Neural progenitor cell (in vitro differentiated cells): Measurements from ENCODE around the gene OR8B4. TPM values are rescaled to one million over a fixed set of nuclear protein-coding genes. Genes with fewer than 3 reads are reported as not detected.
A peak's percentile ranks its signal among the peaks of the same experiment; 100 is the strongest.
"Not testable (repeated sequence)": the region's sequence is repeated elsewhere in the genome, so short reads cannot be mapped to it uniquely, and the experiment has no call there.

ENCODE experiments used
- DNase-seq: peaks from one replicate; pipeline ENCODE4 v3.0.0-alpha.2; 2016; ENCODE audit warnings: low spot score
- H2AFZ ChIP-seq: fragments of 200-600 bp; sonication (generic); replicated peaks from 2 replicates; pipeline ENCODE4 v1.6.1; 2016; ENCODE audit warnings: antibody characterized with exemption
- H3F3A ChIP-seq: fragments of 200-600 bp; sonication (generic); 2 replicates; pipeline ENCODE4 v1.6.1; 2016; ENCODE audit warnings: antibody characterized with exemption, low read depth
- H3K27ac ChIP-seq: fragments of 200-600 bp; sonication (generic); 2 replicates; pipeline ENCODE4 v1.5.1; 2016; ENCODE audit warnings: mild to moderate bottlenecking
- H3K27me3 ChIP-seq: fragments of 200-600 bp; sonication (generic); 2 replicates; pipeline ENCODE4 v1.6.1; 2016; ENCODE audit warnings: mild to moderate bottlenecking, moderate library complexity
- H3K36me3 ChIP-seq: fragments of 200-600 bp; sonication (generic); 2 replicates; pipeline ENCODE4 v1.5.1; 2016
- H3K4me1 ChIP-seq: fragments of 200-600 bp; sonication (generic); 2 replicates; pipeline ENCODE4 v1.6.1; 2016; ENCODE audit warnings: mixed run types
- H3K4me2 ChIP-seq: fragments of 200-600 bp; sonication (generic); 2 replicates; pipeline ENCODE4 v1.6.1; 2016
- H3K4me3 ChIP-seq: fragments of 200-600 bp; sonication (generic); 2 replicates; pipeline ENCODE4 v1.5.1; 2016
- H3K79me2 ChIP-seq: fragments of 200-600 bp; sonication (generic); 2 replicates; pipeline ENCODE4 v1.6.1; 2016; ENCODE audit warnings: low read depth
- H3K9ac ChIP-seq: fragments of 200-600 bp; sonication (generic); 2 replicates; pipeline ENCODE4 v1.6.1; 2016
- H3K9me3 ChIP-seq: fragments of 200-600 bp; sonication (generic); 2 replicates; pipeline ENCODE4 v1.5.1; 2016; ENCODE audit warnings: low read depth
- H4K20me1 ChIP-seq: fragments of 200-600 bp; sonication (generic); 2 replicates; pipeline ENCODE4 v1.6.1; 2016; ENCODE audit warnings: low read depth
- H3K27ac Mint-ChIP-seq: 3 replicates; pipeline ENCODE4 v1.8.0; 2021; ENCODE audit warnings: mixed read lengths
- H3K27me3 Mint-ChIP-seq: 2 replicates; pipeline ENCODE4 v1.8.0; 2022; ENCODE audit warnings: low read depth, mild to moderate bottlenecking, inconsistent platforms, moderate library complexity, mixed read lengths; ENCODE audit not compliant: insufficient read depth
- H3K36me3 Mint-ChIP-seq: 3 replicates; pipeline ENCODE4 v1.8.0; 2021; ENCODE audit warnings: mixed read lengths
- H3K4me1 Mint-ChIP-seq: 3 replicates; pipeline ENCODE4 v1.8.0; 2021; ENCODE audit warnings: mixed read lengths
- H3K4me3 Mint-ChIP-seq: 3 replicates; pipeline ENCODE4 v1.8.0; 2021; ENCODE audit warnings: mild to moderate bottlenecking, moderate library complexity, mixed read lengths
- H3K9me3 Mint-ChIP-seq: 3 replicates; pipeline ENCODE4 v1.8.0; 2020; ENCODE audit warnings: mixed read lengths
- EZH2 ChIP-seq: fragments of 200-600 bp; sonication (generic); IDR thresholded peaks from 2 replicates; pipeline ENCODE4 v1.6.1; 2017; ENCODE audit warnings: antibody characterized with exemption, mild to moderate bottlenecking, moderate library complexity
- EZH2phosphoT487 ChIP-seq: fragments of 200-600 bp; sonication (generic); IDR thresholded peaks from 2 replicates; pipeline ENCODE4 v1.6.1; 2017; ENCODE audit warnings: antibody characterized with exemption
- total RNA-seq: library from RNA; depleted of rRNA; stranded (reverse); fragments of >200 nt; gene quantifications from 2 replicates; pipeline ENCODE4 v1.2.3, GENCODE V29; 2015; ENCODE audit warnings: low replicate concordance
- TF ChIP-seq, protein P1 (sequence below): fragments of 200-600 bp; sonication (generic); IDR thresholded peaks from 2 replicates; pipeline ENCODE4 v1.5.1; 2017; ENCODE audit warnings: antibody characterized with exemption, mild to moderate bottlenecking

The OR8B4 gene
- total RNA-seq, 1 donor from 2014 or later = not detected

DNA sequence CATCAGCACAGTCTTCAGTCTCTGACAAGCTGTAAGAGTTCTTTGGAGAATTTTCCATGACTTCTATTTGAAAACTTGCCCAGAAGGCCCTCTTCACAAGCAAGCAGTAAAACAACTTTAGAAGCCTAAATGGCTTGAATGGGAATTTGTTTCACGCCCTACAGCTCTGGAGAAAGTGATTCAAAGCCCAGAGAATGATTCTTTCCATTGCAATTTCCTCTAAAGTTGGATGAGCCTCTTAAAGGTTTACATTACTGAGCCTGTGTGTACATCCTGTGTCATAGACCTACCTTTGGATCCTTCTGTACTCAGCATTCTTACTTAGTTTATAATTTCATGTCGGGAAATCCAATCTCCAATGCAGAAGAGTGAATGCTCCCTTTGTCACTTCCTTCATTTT, 19.1 kb downstream of the OR8B4 start:
- H3K27me3 ChIP-seq = peaks cover 4% of the 10 kb centered on the region
- H3K9ac ChIP-seq = no peak overlapping the region
- DNase-seq = no peak
- no peaks in the 10 kb centered on the region for H3F3A ChIP-seq
- H3K4me1 ChIP-seq = no peaks in the 10 kb centered on the region
- Mint-ChIP-seq H3K27ac (no peak overlapping the region), H3K9me3 (peaks cover 7% of the 10 kb centered on the region), H3K4me1 (peaks cover 3% of the 10 kb centered on the region), H3K36me3 (peaks cover 3% of the 10 kb centered on the region), H3K4me3 (no peak overlapping the region), H3K27me3 (no peaks in the 10 kb centered on the region)
- no peak overlapping the region for H3K27ac ChIP-seq
- no peaks in the 10 kb centered on the region for H4K20me1 ChIP-seq
- H3K9me3 ChIP-seq = no peaks in the 10 kb centered on the region
- H3K4me3 ChIP-seq = no peak overlapping the region
- H3K79me2 ChIP-seq = no peaks in the 10 kb centered on the region
- H3K36me3 ChIP-seq = no peaks in the 10 kb centered on the region
- H2AFZ ChIP-seq = no peak overlapping the region
- TF ChIP-seq, protein P1, sequence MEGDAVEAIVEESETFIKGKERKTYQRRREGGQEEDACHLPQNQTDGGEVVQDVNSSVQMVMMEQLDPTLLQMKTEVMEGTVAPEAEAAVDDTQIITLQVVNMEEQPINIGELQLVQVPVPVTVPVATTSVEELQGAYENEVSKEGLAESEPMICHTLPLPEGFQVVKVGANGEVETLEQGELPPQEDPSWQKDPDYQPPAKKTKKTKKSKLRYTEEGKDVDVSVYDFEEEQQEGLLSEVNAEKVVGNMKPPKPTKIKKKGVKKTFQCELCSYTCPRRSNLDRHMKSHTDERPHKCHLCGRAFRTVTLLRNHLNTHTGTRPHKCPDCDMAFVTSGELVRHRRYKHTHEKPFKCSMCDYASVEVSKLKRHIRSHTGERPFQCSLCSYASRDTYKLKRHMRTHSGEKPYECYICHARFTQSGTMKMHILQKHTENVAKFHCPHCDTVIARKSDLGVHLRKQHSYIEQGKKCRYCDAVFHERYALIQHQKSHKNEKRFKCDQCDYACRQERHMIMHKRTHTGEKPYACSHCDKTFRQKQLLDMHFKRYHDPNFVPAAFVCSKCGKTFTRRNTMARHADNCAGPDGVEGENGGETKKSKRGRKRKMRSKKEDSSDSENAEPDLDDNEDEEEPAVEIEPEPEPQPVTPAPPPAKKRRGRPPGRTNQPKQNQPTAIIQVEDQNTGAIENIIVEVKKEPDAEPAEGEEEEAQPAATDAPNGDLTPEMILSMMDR = no peak
- TF ChIP-seq EZH2 = no peak
- TF ChIP-seq EZH2phosphoT487 = no peak
- no peak overlapping the region for H3K4me2 ChIP-seq

- H3K27ac ChIP-seq, H3K4me1 Mint-ChIP-seq, H3K4me3 Mint-ChIP-seq, H2AFZ ChIP-seq, H3K9me3 Mint-ChIP-seq, H3K27me3 ChIP-seq, H3K27ac Mint-ChIP-seq, H3K4me2 ChIP-seq, H3K36me3 Mint-ChIP-seq, H3K9ac ChIP-seq, H3K36me3 ChIP-seq, H3F3A ChIP-seq, H3K4me1 ChIP-seq, DNase-seq, H3K4me3 ChIP-seq, H4K20me1 ChIP-seq, H3K9me3 ChIP-seq, H3K79me2 ChIP-seq, H3K27me3 Mint-ChIP-seq: not testable (repeated sequence)
Measured at GRCh38 chr11:124403186-124403585, 21.5 kb downstream of the OR8B4 start.

GRCh38 chr11:124402326-124402922, 22.2 kb downstream of the OR8B4 start:
- no peaks in the 10 kb centered on the region for H3K36me3 ChIP-seq
- peaks cover 3% of the 10 kb centered on the region for H3K4me1 Mint-ChIP-seq

DNA sequence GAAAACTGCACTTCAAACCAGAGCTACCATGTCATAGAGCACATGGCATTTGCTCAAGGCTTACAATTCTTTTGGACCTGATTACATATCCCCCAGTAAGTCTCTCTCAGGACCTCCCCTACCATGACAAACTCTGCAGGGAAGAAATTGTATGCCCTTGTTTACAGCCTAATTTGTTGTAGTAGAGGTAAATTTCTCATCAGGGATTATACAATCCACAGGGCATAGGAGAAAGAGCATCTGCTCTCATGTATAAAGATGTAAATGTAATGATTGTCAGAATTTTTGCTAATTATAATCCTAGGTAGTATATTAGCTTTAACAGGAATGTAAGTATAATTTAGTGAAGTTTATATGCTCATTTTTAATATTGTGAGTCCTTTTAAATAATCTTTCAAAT, 25.7 kb downstream of the OR8B4 start, which contains the start of gene OR8B3:
TSS of gene OR8B3 (minus strand) at position 101 of the 400 bp plus-strand sequence. CDS start 1,673 bp downstream, outside the sequence.
- Histone ChIP-seq H3F3A (no peaks in the 10 kb centered on the region), H3K4me3 (no peak within 1 kb of the TSS), H3K27ac (no peak within 1 kb of the TSS), H2AFZ (no peak within 1 kb of the TSS), H3K4me1 (no peaks in the 10 kb centered on the region), H3K36me3 (no peaks in the 10 kb centered on the region), H3K27me3 (no peaks in the 10 kb centered on the region), H3K9ac (no peak within 1 kb of the TSS), H3K79me2 (no peaks in the 10 kb centered on the region), H4K20me1 (no peaks in the 10 kb centered on the region), H3K9me3 (no peaks in the 10 kb centered on the region), H3K4me2 (no peak within 1 kb of the TSS)
- Mint-ChIP-seq H3K4me3 (no peak within 1 kb of the TSS), H3K27ac (no peak within 1 kb of the TSS), H3K36me3 (peaks cover 3% of the 10 kb centered on the region), H3K4me1 (peaks cover 3% of the 10 kb centered on the region), H3K9me3 (peaks cover 5% of the 10 kb centered on the region), H3K27me3 (peaks cover 3% of the 10 kb centered on the region)
- no peak for TF ChIP-seq EZH2
- TF ChIP-seq, protein P1 = no peak
- no peak for TF ChIP-seq EZH2phosphoT487
- DNase-seq = no peak

More at GRCh38 chr11:124402326-124402922, 22.2 kb downstream of the OR8B4 start:
- no peak overlapping the region for H3K4me3 ChIP-seq
- DNase-seq = peak; percentile 62
- H2AFZ ChIP-seq = no peak overlapping the region
- H3K79me2 ChIP-seq = no peaks in the 10 kb centered on the region
- no peak overlapping the region for H3K27ac ChIP-seq
- no peaks in the 10 kb centered on the region for H3K9me3 ChIP-seq
- no peak overlapping the region for H3K4me2 ChIP-seq
- H3K9ac ChIP-seq = no peak overlapping the region
- H3K27me3 Mint-ChIP-seq = no peaks in the 10 kb centered on the region
- H4K20me1 ChIP-seq = no peaks in the 10 kb centered on the region
- peaks cover 3% of the 10 kb centered on the region for H3K36me3 Mint-ChIP-seq
- peak overlapping the region; percentile 53 for H3K27ac Mint-ChIP-seq
- no peaks in the 10 kb centered on the region for H3K27me3 ChIP-seq
- no peaks in the 10 kb centered on the region for H3F3A ChIP-seq
- no peaks in the 10 kb centered on the region for H3K4me1 ChIP-seq
- TF ChIP-seq EZH2 (no peak), EZH2phosphoT487 (no peak)
- TF ChIP-seq, protein P1 = peak; percentile 74
- no peak overlapping the region for H3K4me3 Mint-ChIP-seq
- H3K9me3 Mint-ChIP-seq = peaks cover 7% of the 10 kb centered on the region

DNA sequence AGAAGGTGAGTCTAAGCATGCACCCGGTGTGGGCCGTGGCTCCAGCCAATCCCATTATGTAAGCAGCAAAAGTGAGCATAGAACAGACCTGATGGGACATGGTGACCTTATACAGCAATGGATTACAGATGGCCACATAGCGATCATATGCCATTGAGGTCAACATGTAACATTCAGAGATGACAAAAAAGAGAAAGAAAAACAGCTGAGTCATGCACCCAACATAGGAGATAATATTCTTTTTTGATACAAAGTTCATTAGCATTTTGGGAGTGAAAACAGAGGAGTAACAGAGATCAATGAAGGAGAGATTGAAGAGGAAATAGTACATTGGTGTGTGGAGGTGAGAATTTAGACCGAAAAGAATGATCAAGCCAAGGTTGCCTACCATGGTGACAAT, 27.8 kb downstream of the OR8B4 start:
- H3K9ac ChIP-seq, H3F3A ChIP-seq, H3K9me3 ChIP-seq, H3K79me2 ChIP-seq, H3K4me1 ChIP-seq, H3K4me2 ChIP-seq, H3K4me1 Mint-ChIP-seq, H3K36me3 ChIP-seq, H2AFZ ChIP-seq, H3K27ac Mint-ChIP-seq, H3K27ac ChIP-seq, H3K27me3 Mint-ChIP-seq, H3K36me3 Mint-ChIP-seq, H4K20me1 ChIP-seq, H3K4me3 Mint-ChIP-seq, H3K27me3 ChIP-seq, H3K4me3 ChIP-seq, H3K9me3 Mint-ChIP-seq, DNase-seq: not testable (repeated sequence)
